Endothelial cell of umbilical vein (primary cell): ENCODE results near the gene ANGPTL4. TPM values are rescaled to one million over a fixed set of nuclear protein-coding genes. Genes with fewer than 3 reads are reported as not detected.

Experiments
- BruUV-seq: library from RNA; stranded (reverse); fragments of 400-500 nt; replicated peaks from 2 replicates; lab custom pipeline; 2021; lab: Mats Ljungman, UMichigan
- CTCF ChIA-PET: fragments of 300-600, 350-600 bp; sonication (Branson Sonifier 250); formaldehyde crosslinking; loops from one replicate; lab custom pipeline; 2021; ENCODE audit warnings: antibody characterized with exemption, inconsistent platforms; lab: Charles Lee
- POLR2A ChIA-PET: fragments of 300-600, 350-600 bp; sonication (Branson Sonifier 250); formaldehyde crosslinking; loops from one replicate; lab custom pipeline; 2021; ENCODE audit warnings: antibody characterized with exemption, inconsistent platforms; lab: Charles Lee
- DNase-seq: peaks from one replicate; pipeline ENCODE4 v3.0.0-alpha.2; 2011; ENCODE audit warnings: low read depth, low spot score
- FAIRE-seq: peaks from 2 replicates; lab custom pipeline; 2011; peaks lifted over from hg19 to GRCh38; lab: Jason Lieb, UNC
- H2AFZ ChIP-seq: 2 replicates; pipeline ENCODE4 v1.6.0; 2012; ENCODE audit warnings: low read depth, low read length, control low read depth, inconsistent platforms
- H3K27ac ChIP-seq: 2 replicates; pipeline ENCODE4 v1.5.1; 2011; ENCODE audit warnings: low read depth, mild to moderate bottlenecking, control low read depth, low read length, moderate library complexity; ENCODE audit not compliant: insufficient read depth
- H3K27me3 ChIP-seq, 2 experiments: 2 replicates each; pipeline versions ENCODE4 v1.6.0 to v1.6.1; 2011; ENCODE audit warnings: low read length in 2 of 2, mixed read lengths in 1 of 2; ENCODE audit not compliant: control insufficient read depth in 2 of 2, insufficient read depth in 2 of 2
- H3K36me3 ChIP-seq, 2 experiments: 2 replicates in 1 of 2; 3 replicates in 1 of 2; pipeline ENCODE4 v1.5.1; 2011; ENCODE audit warnings: low read length in 2 of 2, mild to moderate bottlenecking in 1 of 2, moderate library complexity in 1 of 2; ENCODE audit not compliant: control insufficient read depth in 2 of 2, insufficient read depth in 2 of 2; ENCODE audit errors: extremely low read depth in 1 of 2
- H3K4me1 ChIP-seq: 3 replicates; pipeline ENCODE4 v1.5.1; 2011; ENCODE audit warnings: mild to moderate bottlenecking, low read length; ENCODE audit not compliant: control insufficient read depth, insufficient read depth; ENCODE audit errors: extremely low read depth
- H3K4me2 ChIP-seq: 2 replicates; pipeline ENCODE4 v1.6.1; 2011; ENCODE audit warnings: low read length, control low read depth, mixed read lengths; ENCODE audit not compliant: insufficient read depth
- H3K4me3 ChIP-seq, 3 experiments: fragments of 200-600 bp in 1 of 3; sonication (generic), shearing (Covaris generic) in 1 of 3; replicated peaks in 1 of 3; 2 replicates each; pipeline ENCODE4 v1.5.1; 2011 to 2016; ENCODE audit warnings: control low read depth in 3 of 3, low read length in 3 of 3, mild to moderate bottlenecking in 2 of 3, inconsistent platforms in 1 of 3, low read depth in 1 of 3, moderate library complexity in 1 of 3; ENCODE audit not compliant: insufficient read depth in 1 of 3
- H3K79me2 ChIP-seq: 2 replicates; pipeline ENCODE4 v1.6.0; 2012; ENCODE audit warnings: low read length, inconsistent platforms; ENCODE audit not compliant: control insufficient read depth, insufficient read depth
- H3K9ac ChIP-seq: replicated peaks from 2 replicates; pipeline ENCODE3; 2011; ENCODE audit warnings: low read length, control low read depth; ENCODE audit not compliant: insufficient read depth; ENCODE audit errors: extremely low read depth
- H3K9me1 ChIP-seq: replicated peaks from 3 replicates; pipeline ENCODE4 v1.6.0; 2011; ENCODE audit warnings: mild to moderate bottlenecking, low read length; ENCODE audit not compliant: control insufficient read depth, insufficient read depth; ENCODE audit errors: extremely low read depth
- H3K9me3 ChIP-seq: replicated peaks from 2 replicates; pipeline ENCODE4 v1.5.1; 2012; ENCODE audit warnings: low read length, inconsistent platforms; ENCODE audit not compliant: control insufficient read depth, insufficient read depth
- H4K20me1 ChIP-seq: replicated peaks from 2 replicates; pipeline ENCODE3; 2011; ENCODE audit warnings: mild to moderate bottlenecking, low read length; ENCODE audit not compliant: control insufficient read depth, insufficient read depth; ENCODE audit errors: extremely low read depth
- EZH2 ChIP-seq: IDR thresholded peaks from 2 replicates; pipeline ENCODE4 v1.6.1; 2012; ENCODE audit warnings: borderline replicate concordance, low read depth, mild to moderate bottlenecking, moderate library complexity, low read length, inconsistent platforms; ENCODE audit not compliant: severe bottlenecking
- FOS ChIP-seq: IDR thresholded peaks from 2 replicates; pipeline ENCODE4 v1.6.1; 2011; ENCODE audit warnings: mild to moderate bottlenecking, low read length, moderate library complexity, borderline replicate concordance; ENCODE audit not compliant: insufficient read depth
- GATA2 ChIP-seq: IDR thresholded peaks from 2 replicates; pipeline ENCODE4 v1.7.0; 2011; ENCODE audit warnings: low read depth, mild to moderate bottlenecking, moderate library complexity, mixed read lengths, low read length; ENCODE audit not compliant: insufficient read length, insufficient read depth
- JUN ChIP-seq: IDR thresholded peaks from 2 replicates; pipeline ENCODE4 v1.6.1; 2011; ENCODE audit warnings: borderline replicate concordance, low read depth; ENCODE audit not compliant: insufficient read length, insufficient read depth
- MYC ChIP-seq: IDR thresholded peaks from one replicate; pipeline ENCODE4 v1.6.1; 2011; ENCODE audit warnings: mild to moderate bottlenecking, low read depth, low read length
- POLR2A ChIP-seq: IDR thresholded peaks from 2 replicates; pipeline ENCODE4 v1.6.1; 2012; ENCODE audit warnings: low read depth, mild to moderate bottlenecking, control low read depth, low read length
- POLR2AphosphoS5 ChIP-seq: IDR thresholded peaks from 2 replicates; pipeline ENCODE4 v1.6.1; 2012; ENCODE audit warnings: low read depth, mild to moderate bottlenecking, control low read depth, low read length, moderate library complexity; ENCODE audit not compliant: insufficient read depth
- dilution Hi-C: fragments of 300-500 bp; cut with MboI; formaldehyde crosslinking; loops from one replicate; pipeline ENCODE4 v1.15.0; 2019; ENCODE audit warnings: low sequenced_read_pairs; ENCODE audit not compliant: extremely low pct_ligation_motif_present
- intact Hi-C: fragments of 100-400 bp; cut with micrococcal nuclease; formaldehyde crosslinking; loops from one replicate; pipeline ENCODE4 v1.10.0; 2022
- polyA plus RNA-seq, 4 experiments: library from polyadenylated mRNA; depleted of rRNA in 3 of 4; stranded (reverse) in 3 of 4; unstranded in 1 of 4; fragments of >200 nt; gene quantifications; 2 replicates each; pipeline versions ENCODE4 v1.2.1 to v1.2.3, GENCODE V29; 2011 to 2012; ENCODE audit warnings: missing spikeins in 1 of 4
- total RNA-seq: library from RNA; stranded (reverse); gene quantifications from 2 replicates; pipeline ENCODE4 v1.2.3, GENCODE V29; 2021
- TF ChIP-seq, protein P1 (sequence below), 2 donors: IDR thresholded peaks; 1 replicate in 1 of 2; 2 replicates in 1 of 2; pipeline ENCODE4 v1.5.1; 2011; ENCODE audit warnings: low read length in 2 of 2, mild to moderate bottlenecking in 2 of 2, moderate library complexity in 2 of 2, control low read depth in 1 of 2, inconsistent platforms in 1 of 2, low read depth in 1 of 2; ENCODE audit not compliant: insufficient read depth in 1 of 2; ENCODE audit errors: extremely low read depth in 1 of 2
- TF ChIP-seq, protein P2 (sequence below): IDR thresholded peaks from 2 replicates; pipeline ENCODE4 v1.6.1; 2011; ENCODE audit not compliant: insufficient read depth, insufficient read length

ANGPTL4 gene
- total and polyA plus RNA-seq, 2 donors (not counting 3 experiments of a cell fraction or from before 2014, with no cell fraction given): 3.9 to 14.1 TPM

DNA sequence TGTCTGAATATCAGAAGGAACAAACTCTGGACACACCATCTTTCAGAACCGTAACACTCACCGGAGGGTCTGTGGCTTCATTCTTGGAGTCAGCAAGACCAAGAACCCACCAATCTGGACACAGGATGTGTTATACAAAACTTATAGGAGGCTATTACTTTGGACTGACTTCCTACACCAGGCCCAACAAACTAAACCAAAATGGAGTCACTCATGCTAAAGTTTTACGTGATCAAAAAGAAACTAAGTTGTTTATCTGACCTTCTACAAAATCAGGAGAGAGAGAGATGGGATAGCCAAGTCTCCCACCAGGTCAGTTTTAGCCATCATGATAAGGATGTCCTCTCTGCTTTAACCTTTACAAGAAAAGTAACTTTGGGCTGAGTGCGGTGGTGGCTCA, 23.0 kb downstream of the ANGPTL4 start:
- DNase-seq (no peak), FAIRE-seq (no peak)
- H3K27me3 ChIP-seq: no peaks in the 10 kb centered on the region
- ChIA-PET POLR2A (no interaction called here), CTCF (no interaction called here)
- intact Hi-C loops: no loop called here
- H3K79me2 ChIP-seq: peaks cover 11% of the 10 kb centered on the region
- BruUV-seq: no TSS peak
- H4K20me1 ChIP-seq: no peaks in the 10 kb centered on the region
- dilution Hi-C loops: no loop called here
- no peak overlapping the region for H3K9ac ChIP-seq
- no peaks in the 10 kb centered on the region for H3K9me3 ChIP-seq
- H2AFZ ChIP-seq: no peak overlapping the region
- no peak overlapping the region for H3K27ac ChIP-seq
- H3K4me1 ChIP-seq: peaks cover 7% of the 10 kb centered on the region
- TF ChIP-seq POLR2AphosphoS5: no peak
- TF ChIP-seq, protein P1, sequence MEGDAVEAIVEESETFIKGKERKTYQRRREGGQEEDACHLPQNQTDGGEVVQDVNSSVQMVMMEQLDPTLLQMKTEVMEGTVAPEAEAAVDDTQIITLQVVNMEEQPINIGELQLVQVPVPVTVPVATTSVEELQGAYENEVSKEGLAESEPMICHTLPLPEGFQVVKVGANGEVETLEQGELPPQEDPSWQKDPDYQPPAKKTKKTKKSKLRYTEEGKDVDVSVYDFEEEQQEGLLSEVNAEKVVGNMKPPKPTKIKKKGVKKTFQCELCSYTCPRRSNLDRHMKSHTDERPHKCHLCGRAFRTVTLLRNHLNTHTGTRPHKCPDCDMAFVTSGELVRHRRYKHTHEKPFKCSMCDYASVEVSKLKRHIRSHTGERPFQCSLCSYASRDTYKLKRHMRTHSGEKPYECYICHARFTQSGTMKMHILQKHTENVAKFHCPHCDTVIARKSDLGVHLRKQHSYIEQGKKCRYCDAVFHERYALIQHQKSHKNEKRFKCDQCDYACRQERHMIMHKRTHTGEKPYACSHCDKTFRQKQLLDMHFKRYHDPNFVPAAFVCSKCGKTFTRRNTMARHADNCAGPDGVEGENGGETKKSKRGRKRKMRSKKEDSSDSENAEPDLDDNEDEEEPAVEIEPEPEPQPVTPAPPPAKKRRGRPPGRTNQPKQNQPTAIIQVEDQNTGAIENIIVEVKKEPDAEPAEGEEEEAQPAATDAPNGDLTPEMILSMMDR (IDR thresholded peaks at IDR 0.05; ENCODE audit: extremely low read depth in 1 of 2, insufficient read depth in 1 of 2, low read depth in 1 of 2, low read length in 2 of 2): no peak
- TF ChIP-seq GATA2: no peak
- no peak for TF ChIP-seq POLR2A
- no peak for TF ChIP-seq FOS
- no peak for TF ChIP-seq MYC
- no peak for TF ChIP-seq EZH2
- TF ChIP-seq, protein P2, sequence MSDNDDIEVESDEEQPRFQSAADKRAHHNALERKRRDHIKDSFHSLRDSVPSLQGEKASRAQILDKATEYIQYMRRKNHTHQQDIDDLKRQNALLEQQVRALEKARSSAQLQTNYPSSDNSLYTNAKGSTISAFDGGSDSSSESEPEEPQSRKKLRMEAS: no peak
- no peak for TF ChIP-seq JUN
- no peaks in the 10 kb centered on the region for H3K36me3 ChIP-seq
- H3K4me3 ChIP-seq: no peak overlapping the region
- H3K4me2 ChIP-seq: no peak overlapping the region
- H3K9me1 ChIP-seq: no peaks in the 10 kb centered on the region
